ENCODE data around the gene RPS6KA4. TPM values are rescaled to one million over a fixed set of nuclear protein-coding genes. Genes with fewer than 3 reads are reported as not detected.

The RPS6KA4 gene
- total RNA-seq, 1 donor from 2014 or later, result 34.9 TPM

DNA sequence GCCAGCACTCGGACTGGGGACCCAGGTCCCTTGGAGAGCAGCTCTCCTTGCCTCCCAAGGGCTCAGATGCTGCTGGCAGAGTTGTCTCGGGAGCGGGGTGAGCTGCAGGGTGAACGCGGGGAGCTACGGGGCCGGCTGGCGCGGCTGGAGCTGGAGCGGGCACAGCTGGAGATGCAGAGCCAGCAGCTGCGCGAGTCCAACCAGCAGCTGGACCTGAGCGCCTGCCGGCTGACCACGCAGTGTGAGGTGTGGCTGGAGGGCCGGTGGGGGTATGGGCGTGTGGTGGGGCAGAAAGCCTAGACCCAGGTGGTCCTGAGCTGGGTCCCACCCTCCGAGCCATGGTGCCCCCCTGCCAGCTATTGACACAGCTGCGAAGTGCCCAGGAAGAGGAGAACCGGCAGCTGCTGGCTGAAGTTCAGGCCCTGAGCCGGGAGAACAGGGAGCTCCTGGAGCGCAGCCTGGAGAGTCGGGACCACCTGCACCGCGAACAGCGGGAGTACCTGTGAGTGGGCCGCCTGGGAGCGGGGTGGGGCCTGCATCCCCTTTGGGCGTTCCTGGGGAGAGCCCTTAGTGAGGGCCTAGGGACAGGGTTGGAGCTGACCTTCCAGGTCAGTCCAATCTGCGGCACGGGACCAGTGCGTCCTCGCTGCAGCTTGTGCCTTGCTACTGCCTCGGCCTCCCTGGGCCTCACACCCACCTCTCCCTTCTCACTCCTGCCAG is 5.8 kb upstream of the RPS6KA4 start:
- peak; percentile 91 for DNase-seq (ENCODE audit: low spot score)
- Mint-ChIP-seq H3K27me3 (ENCODE audit: low read depth) (no peaks in the 10 kb centered on the region), H3K9me3 (ENCODE audit: low read depth) (no peaks in the 10 kb centered on the region), H3K4me1 (ENCODE audit: low read depth) (peaks cover 20% of the 10 kb centered on the region), H3K27ac (ENCODE audit: unreplicated experiment) (no peak overlapping the region), H3K4me3 (ENCODE audit: unreplicated experiment) (no peak overlapping the region), H3K36me3 (ENCODE audit: low read depth) (no peaks in the 10 kb centered on the region)
- TF ChIP-seq, protein P1, sequence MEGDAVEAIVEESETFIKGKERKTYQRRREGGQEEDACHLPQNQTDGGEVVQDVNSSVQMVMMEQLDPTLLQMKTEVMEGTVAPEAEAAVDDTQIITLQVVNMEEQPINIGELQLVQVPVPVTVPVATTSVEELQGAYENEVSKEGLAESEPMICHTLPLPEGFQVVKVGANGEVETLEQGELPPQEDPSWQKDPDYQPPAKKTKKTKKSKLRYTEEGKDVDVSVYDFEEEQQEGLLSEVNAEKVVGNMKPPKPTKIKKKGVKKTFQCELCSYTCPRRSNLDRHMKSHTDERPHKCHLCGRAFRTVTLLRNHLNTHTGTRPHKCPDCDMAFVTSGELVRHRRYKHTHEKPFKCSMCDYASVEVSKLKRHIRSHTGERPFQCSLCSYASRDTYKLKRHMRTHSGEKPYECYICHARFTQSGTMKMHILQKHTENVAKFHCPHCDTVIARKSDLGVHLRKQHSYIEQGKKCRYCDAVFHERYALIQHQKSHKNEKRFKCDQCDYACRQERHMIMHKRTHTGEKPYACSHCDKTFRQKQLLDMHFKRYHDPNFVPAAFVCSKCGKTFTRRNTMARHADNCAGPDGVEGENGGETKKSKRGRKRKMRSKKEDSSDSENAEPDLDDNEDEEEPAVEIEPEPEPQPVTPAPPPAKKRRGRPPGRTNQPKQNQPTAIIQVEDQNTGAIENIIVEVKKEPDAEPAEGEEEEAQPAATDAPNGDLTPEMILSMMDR (IDR thresholded peaks at IDR 0.05), result no peak

DNA sequence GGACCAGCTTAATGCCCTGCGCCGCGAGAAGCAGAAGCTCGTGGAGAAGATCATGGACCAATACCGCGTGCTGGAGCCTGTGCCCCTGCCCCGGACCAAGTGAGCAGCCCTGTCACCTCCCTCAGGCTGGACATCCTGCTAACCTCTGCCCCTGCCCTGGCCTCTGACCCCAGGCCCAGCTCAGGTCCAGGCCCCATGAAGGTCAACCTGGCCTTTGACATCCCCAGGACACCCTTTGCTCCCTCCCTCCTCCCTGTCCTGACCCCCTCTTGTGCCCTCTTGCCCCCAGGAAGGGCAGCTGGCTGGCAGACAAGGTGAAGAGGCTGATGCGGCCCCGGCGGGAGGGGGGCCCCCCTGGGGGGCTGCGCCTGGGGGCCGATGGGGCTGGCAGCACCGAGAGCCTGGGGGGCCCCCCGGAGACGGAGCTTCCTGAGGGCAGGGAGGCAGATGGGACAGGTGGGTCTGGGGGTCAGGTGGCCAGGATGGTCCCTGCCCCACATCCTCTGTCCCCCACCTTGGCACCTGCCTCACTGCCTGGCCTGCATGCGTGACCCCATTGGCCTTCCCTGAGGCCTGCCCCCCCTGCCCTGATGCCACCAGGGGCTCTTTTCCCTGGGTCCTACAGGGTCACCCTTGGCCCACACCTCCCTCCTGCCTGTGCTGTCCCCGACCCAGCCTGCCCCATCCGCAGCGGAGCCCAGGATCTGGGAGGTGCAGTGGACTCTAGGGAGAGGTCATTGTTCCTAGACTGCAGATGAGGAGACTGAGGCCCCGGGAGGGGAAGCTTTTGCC is 5.1 kb upstream of the RPS6KA4 start:
- H3K27me3 Mint-ChIP-seq (ENCODE audit: low read depth), result no peaks in the 10 kb centered on the region
- H3K27ac Mint-ChIP-seq (ENCODE audit: unreplicated experiment), result no peak overlapping the region
- TF ChIP-seq, protein P1 (IDR thresholded peaks at IDR 0.05), result no peak
- no peaks in the 10 kb centered on the region for H3K9me3 Mint-ChIP-seq (ENCODE audit: low read depth)
- no peak for DNase-seq (ENCODE audit: low spot score)
- peaks cover 25% of the 10 kb centered on the region for H3K4me1 Mint-ChIP-seq (ENCODE audit: low read depth)
- no peaks in the 10 kb centered on the region for H3K36me3 Mint-ChIP-seq (ENCODE audit: low read depth)
- no peak overlapping the region for H3K4me3 Mint-ChIP-seq (ENCODE audit: unreplicated experiment)

DNA sequence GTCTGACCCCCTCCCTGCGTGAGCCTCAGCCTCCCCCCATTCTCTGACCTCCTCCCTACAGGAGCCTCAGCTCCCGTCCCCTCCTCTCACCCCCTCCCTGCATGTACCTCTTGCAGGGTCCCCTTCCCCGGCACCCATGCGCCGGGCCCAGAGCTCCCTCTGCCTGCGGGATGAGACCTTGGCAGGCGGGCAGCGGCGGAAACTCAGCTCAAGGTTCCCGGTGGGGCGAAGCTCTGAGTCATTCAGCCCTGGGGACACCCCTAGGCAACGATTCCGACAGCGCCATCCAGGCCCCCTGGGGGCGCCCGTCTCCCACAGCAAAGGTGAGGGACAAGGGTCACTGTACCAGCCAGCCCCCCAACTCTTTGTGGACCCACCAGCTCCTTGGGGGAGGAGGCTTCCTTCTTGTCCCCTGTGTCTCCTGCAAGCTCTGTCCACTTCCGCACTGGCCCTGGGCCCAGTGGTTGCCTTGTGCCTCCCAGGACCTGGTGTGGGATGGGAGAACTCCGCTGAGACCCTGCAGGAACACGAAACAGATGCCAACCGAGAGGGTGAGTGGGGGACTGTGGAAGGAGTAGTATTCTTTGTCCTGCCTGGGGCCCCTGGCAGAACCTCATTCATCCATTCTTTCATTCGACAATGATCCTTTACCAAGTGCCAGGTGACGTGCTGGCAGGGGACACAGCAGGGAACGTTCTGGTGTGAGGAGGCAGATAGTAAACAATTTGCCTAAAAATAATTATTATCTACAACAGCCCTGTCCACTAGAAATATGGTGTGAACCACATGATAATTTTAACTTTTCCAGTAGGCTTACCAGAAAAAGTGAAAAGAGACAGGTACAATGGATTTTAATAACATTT is 3.7 kb upstream of the RPS6KA4 start:
- peak overlapping the region; percentile 40 for H3K4me3 Mint-ChIP-seq (ENCODE audit: unreplicated experiment)
- H3K36me3 Mint-ChIP-seq (ENCODE audit: low read depth), result no peaks in the 10 kb centered on the region
- TF ChIP-seq, protein P1 (IDR thresholded peaks at IDR 0.05), result peak; percentile 78
- H3K27me3 Mint-ChIP-seq (ENCODE audit: low read depth), result no peaks in the 10 kb centered on the region
- peak; percentile 93 for DNase-seq (ENCODE audit: low spot score)
- peaks cover 32% of the 10 kb centered on the region for H3K4me1 Mint-ChIP-seq (ENCODE audit: low read depth)
- H3K27ac Mint-ChIP-seq (ENCODE audit: unreplicated experiment), result peak overlapping the region; percentile 70
- H3K9me3 Mint-ChIP-seq (ENCODE audit: low read depth), result no peaks in the 10 kb centered on the region

DNA sequence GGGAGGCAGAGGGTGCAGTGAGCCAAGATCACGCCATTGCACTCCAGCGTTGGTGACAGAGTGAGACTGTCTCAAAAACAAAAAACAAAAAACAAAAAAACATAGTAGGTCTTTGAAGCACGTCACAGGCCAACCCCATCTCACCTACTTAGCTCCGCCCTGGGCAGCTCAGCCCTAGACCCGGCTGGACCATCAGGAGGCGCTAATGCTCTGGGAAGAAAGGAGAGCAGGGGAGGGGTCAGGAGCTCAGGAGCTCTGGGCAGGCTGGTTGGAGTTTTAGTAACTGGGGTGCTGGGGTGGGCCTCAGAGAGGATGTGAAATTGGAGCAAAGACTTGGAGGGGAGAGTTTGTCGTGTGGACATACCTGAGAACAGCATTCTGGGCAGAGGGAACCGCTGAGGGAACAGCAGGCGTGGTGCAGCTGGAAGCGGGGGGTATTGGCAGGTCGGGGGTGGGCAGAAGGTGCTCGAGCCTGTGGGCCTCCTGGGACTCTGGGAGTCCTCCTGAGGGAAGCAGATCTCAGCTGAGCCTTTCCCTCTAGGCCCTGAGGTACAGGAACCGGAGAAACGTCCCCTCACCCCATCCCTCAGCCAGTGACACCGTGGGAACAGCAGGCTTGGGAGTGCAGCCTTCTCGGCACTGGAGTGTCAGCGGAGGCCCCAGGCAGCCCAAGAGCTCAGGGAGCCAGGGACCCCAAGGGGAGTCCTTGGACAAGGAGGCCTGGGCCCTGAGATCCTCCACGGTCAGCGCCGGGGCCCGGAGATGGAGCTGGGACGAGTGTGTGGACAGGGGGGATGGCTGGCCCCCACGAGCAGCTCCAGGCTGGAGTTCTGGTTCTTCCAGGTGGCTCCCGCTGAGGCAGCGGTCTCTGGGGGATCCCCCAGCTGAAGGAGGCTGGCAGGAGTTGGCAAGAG is 2.2 kb upstream of the RPS6KA4 start:
- H3K4me3 Mint-ChIP-seq (ENCODE audit: unreplicated experiment), result no peak overlapping the region
- DNase-seq (ENCODE audit: low spot score), result peak; percentile 93
- no peaks in the 10 kb centered on the region for H3K27me3 Mint-ChIP-seq (ENCODE audit: low read depth)
- H3K4me1 Mint-ChIP-seq (ENCODE audit: low read depth), result peaks cover 42% of the 10 kb centered on the region
- H3K36me3 Mint-ChIP-seq (ENCODE audit: low read depth), result peaks cover 3% of the 10 kb centered on the region
- H3K9me3 Mint-ChIP-seq (ENCODE audit: low read depth), result no peaks in the 10 kb centered on the region
- H3K27ac Mint-ChIP-seq (ENCODE audit: unreplicated experiment), result peak overlapping the region; percentile 30
- TF ChIP-seq, protein P1 (IDR thresholded peaks at IDR 0.05), result peak; percentile 73
